Testis (tissue), 3 donors: Measurements from ENCODE around the gene MCEE. TPM values are rescaled to one million over a fixed set of nuclear protein-coding genes. Genes with fewer than 3 reads are reported as not detected.

Experiments
- DNase-seq: peaks from one replicate; pipeline ENCODE4 v3.0.0-alpha.2; 2019
- H3K27ac ChIP-seq, 2 donors: fragments of 200-600 bp; sonication (generic); one replicate each; pipeline ENCODE4 v1.5.1; 2019
- H3K27me3 ChIP-seq: fragments of 200-600 bp; sonication (generic); one replicate; pipeline ENCODE4 v1.5.1; 2019
- H3K36me3 ChIP-seq: fragments of 200-600 bp; sonication (generic); one replicate; pipeline ENCODE4 v1.5.1; 2017; ENCODE audit warnings: low read depth; ENCODE audit errors: missing control alignments
- H3K4me1 ChIP-seq: fragments of 200-600 bp; sonication (generic); one replicate; pipeline ENCODE4 v1.5.1; 2019
- H3K4me3 ChIP-seq, 2 donors: fragments of 200-600 bp; sonication (generic); one replicate each; pipeline ENCODE4 v1.5.1; 2017 to 2019
- H3K9me3 ChIP-seq: fragments of 200-600 bp; sonication (generic); one replicate; pipeline ENCODE4 v1.5.1; 2017
- CTCF ChIP-seq, 3 experiments: fragments of 450-650 bp in 2 of 3; fragments of 200-600 bp in 1 of 3; sonication (generic) in 1 of 3; IDR thresholded peaks; one replicate each; pipeline ENCODE4 v1.5.1; 2016 to 2019; ENCODE audit warnings: antibody characterized with exemption in 3 of 3, mild to moderate bottlenecking in 2 of 3, moderate library complexity in 1 of 3
- POLR2A ChIP-seq: fragments of 450-650 bp; IDR thresholded peaks from one replicate; pipeline ENCODE4 v1.6.1; 2017; ENCODE audit warnings: antibody characterized with exemption, mild to moderate bottlenecking, moderate library complexity
- WGBS, 2 donors: methylation state at CpG; one replicate each; pipeline ENCODE4 v1.1.5; 2018; 5-methylcytosine and 5-hydroxymethylcytosine counted together
- intact Hi-C: fragments of 100-400 bp; cut with DNase I; formaldehyde crosslinking; loops from one replicate; pipeline ENCODE4 v1.15.1; 2023; ENCODE audit warnings: low total_unique reads
- polyA plus RNA-seq: library from polyadenylated mRNA; stranded (reverse); fragments of 350-450 nt; fragmentation: Illumina TruSeq; extraction: RNeasy Lipid Tissue Mini Kit (QIAGEN cat#74804); gene quantifications from one replicate; pipeline ENCODE4 v1.2.3, GENCODE V29; 2014; ENCODE audit warnings: low read depth, low replicate concordance; ENCODE audit not compliant: insufficient read depth
- total RNA-seq, 2 donors: library from RNA; depleted of rRNA; stranded (reverse); fragments of >200 nt; gene quantifications; one replicate each; pipeline ENCODE4 v1.2.3, GENCODE V29; 2016

The MCEE gene
- total and polyA plus RNA-seq, 3 donors from 2014 or later, result 7.7 to 14.6 (median 10.7) TPM

DNA sequence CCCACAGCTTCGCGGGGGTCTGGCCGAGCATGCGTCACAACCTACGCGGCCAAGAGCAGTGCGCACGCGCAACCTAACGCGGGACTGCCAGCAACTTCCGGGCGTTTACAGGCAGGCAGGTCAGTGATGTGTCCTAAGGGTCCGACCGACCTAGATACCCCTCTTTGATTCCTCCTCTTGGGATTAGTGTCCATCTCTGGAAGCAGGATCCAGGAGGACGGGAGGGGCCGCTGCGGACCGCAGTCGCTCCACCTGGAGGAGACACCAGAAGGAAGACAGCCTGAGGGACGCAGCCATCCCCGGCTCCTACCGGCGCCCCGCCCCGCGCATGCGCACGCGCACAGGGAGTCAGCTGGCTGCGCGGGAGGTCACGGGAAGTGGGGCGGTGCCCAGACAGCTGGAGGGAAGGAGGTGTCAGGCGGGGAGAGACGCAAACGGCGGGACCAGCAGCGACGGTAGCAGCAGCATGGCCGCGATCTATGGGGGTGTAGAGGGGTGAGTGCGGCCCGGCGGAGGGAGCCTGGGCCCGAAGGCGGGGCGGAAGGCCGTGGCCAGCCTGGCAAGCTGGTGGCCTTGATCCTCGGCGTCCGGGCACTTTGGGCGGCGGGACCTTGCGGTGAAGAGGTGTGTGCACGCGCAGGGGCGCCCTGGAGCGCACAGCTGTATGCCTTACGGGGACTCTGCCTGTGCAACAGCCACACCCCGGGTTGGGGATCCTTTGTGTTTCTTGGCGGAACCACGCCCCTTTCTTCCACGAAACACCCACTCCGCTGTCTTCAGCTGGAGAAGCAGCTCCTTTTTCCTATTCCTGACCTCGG, 61.6 kb downstream of the MCEE start, which contains the start of gene NAGK:
NAGK (plus strand) TSS at position 431 of the 818 bp plus-strand sequence; CDS start at position 467, 36 bp downstream.
- Histone ChIP-seq H3K27me3 (no peaks in the 10 kb centered on the region), H3K9me3 (no peaks in the 10 kb centered on the region), H3K27ac (peak within 1 kb of the TSS; percentile 69 to 98), H3K4me1 (peaks cover 9% of the 10 kb centered on the region), H3K36me3 (no peaks in the 10 kb centered on the region), H3K4me3 (peak within 1 kb of the TSS; percentile 80 to 94)
- TF ChIP-seq CTCF (IDR thresholded peaks at IDR 0.05), result peak in 1 of 3 experiments; percentile 9
- TF ChIP-seq POLR2A, result peak; percentile 99
- intact Hi-C loops, result no loop called here
- WGBS, 2 donors, result 0% methylated on average over 23 to 62 of the region's 66 CpGs
- DNase-seq, result peak; percentile 96

GRCh38 chr2:71067567-71068217, 62.3 kb downstream of the MCEE start:
- DNase-seq, result no peak
- Histone ChIP-seq H3K36me3 (no peaks in the 10 kb centered on the region), H3K9me3 (no peaks in the 10 kb centered on the region), H3K27me3 (no peaks in the 10 kb centered on the region), H3K27ac (peak overlapping the region; percentile 69 to 98), H3K4me1 (peaks cover 9% of the 10 kb centered on the region), H3K4me3 (peak overlapping the region; percentile 80 to 94)
- intact Hi-C loops, result no loop called here
- WGBS, 2 donors, result 1 to 2% methylated on average over 25 to 26 of the region's 26 CpGs
- TF ChIP-seq CTCF (IDR thresholded peaks at IDR 0.05), result no peak
- TF ChIP-seq POLR2A, result no peak

DNA sequence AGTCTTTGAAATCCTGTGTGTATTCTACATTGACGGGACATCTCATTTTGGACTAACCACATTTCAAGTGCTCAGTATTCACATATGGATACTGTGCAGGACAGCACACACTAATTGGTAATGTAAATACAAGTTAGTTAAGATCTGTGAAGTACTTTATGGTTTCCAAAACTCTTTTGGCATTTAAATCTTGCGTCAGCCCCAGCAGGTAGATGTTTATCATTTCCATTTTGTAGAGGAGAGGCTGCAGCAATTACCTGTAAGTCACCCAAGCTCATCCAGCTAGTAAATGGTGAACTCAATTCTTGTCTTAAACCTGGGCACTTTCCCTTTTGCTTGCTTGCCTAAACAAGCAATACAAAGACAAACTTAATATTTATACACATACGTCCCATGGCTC, 63.2 kb downstream of the MCEE start:
- no peak for DNase-seq
- TF ChIP-seq CTCF (IDR thresholded peaks at IDR 0.05), result no peak
- no peak for TF ChIP-seq POLR2A
- H3K9me3 ChIP-seq, result no peaks in the 10 kb centered on the region
- intact Hi-C loops, result no loop called here
- H3K36me3 ChIP-seq, result no peaks in the 10 kb centered on the region
- H3K27ac ChIP-seq, result no peak overlapping the region
- peaks cover 9% of the 10 kb centered on the region for H3K4me1 ChIP-seq
- WGBS, 2 donors, result 63 to 85% methylated on average over 3 of the region's 3 CpGs
- H3K27me3 ChIP-seq, result no peaks in the 10 kb centered on the region
- no peak overlapping the region for H3K4me3 ChIP-seq

DNA sequence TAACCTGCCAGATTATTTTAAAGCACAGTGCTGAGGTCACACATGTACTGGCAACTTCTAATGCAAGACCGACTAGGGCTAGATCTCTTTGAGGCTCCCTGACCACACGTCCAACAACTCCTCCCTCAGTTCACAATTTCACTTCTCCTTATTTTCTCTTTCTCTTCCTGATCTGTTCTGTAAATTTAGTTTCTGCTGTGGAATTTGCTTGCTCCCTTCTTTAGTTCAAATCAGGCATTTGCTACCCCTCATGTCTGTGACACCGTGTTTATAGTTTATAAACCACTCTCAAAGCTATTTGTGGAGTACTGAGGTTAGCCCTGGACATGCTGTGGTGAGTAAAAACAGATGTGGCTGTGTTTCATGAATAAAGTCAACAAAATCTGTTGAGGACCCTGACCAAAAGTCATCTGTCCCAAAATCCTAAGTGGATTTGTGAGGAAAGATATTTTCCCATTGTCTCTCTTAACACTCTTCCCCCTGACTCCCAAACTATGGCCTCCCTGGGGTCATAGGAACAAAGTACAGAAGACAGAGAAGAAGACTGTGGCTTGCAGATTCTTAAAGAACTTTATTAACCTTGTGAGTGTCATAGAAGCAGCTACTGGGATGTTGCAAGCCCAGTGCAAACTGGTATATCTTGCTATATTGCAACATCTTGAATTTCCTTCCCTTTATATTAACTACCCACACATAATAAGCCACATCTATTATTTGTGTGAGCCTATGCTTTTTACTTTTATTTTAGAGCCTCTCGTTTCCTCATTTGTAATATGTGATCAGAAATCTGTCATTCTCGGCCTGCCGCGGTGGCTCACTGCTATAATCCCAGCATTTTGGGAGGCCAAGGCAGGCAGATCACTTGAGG, 65.0 kb downstream of the MCEE start:
- Histone ChIP-seq H3K4me1 (peaks cover 9% of the 10 kb centered on the region), H3K4me3 (no peak overlapping the region), H3K9me3 (no peaks in the 10 kb centered on the region), H3K36me3 (no peaks in the 10 kb centered on the region), H3K27me3 (no peaks in the 10 kb centered on the region), H3K27ac (no peak overlapping the region)
- TF ChIP-seq POLR2A (no peak), CTCF (IDR thresholded peaks at IDR 0.05) (no peak)
- DNase-seq, result no peak
- WGBS, 2 donors, result 74 to 78% methylated on average over 7 of the region's 7 CpGs
- intact Hi-C loops, result no loop called here
